MM.1S (cell line): Measurements from ENCODE around the gene PTPRG.

ENCODE experiments used
- EZH2phosphoT487 ChIP-seq: fragments of 300-600 bp; sonication (generic); IDR thresholded peaks from 2 replicates; pipeline ENCODE4 v1.6.1; 2018; ENCODE audit warnings: antibody characterized with exemption, low read length
- TF ChIP-seq, protein P1 (sequence below): fragments of 300-600 bp; sonication (generic); IDR thresholded peaks from 2 replicates; pipeline ENCODE4 v1.5.1; 2016; ENCODE audit warnings: antibody characterized with exemption, low read length, mixed read lengths

DNA sequence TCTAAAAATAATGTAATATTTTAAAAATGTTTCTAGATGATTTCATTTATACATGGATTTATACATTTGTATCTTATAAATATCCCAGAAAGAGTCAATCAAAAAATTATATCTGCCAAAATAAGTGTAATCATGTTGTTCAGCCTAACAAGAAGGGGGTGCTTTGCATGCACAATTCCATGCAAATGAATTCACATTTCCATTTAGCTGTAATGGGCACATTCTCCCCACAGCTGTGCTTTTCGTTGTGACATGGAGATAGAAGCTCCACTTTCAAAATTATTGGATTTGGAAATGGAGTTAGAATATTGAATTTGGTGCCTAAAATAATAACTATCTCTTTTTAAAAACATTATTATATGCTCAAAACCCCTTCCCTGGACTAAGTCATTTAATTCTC is 270.6 kb downstream of the PTPRG start:
- no peak for TF ChIP-seq EZH2phosphoT487
- TF ChIP-seq, protein P1, sequence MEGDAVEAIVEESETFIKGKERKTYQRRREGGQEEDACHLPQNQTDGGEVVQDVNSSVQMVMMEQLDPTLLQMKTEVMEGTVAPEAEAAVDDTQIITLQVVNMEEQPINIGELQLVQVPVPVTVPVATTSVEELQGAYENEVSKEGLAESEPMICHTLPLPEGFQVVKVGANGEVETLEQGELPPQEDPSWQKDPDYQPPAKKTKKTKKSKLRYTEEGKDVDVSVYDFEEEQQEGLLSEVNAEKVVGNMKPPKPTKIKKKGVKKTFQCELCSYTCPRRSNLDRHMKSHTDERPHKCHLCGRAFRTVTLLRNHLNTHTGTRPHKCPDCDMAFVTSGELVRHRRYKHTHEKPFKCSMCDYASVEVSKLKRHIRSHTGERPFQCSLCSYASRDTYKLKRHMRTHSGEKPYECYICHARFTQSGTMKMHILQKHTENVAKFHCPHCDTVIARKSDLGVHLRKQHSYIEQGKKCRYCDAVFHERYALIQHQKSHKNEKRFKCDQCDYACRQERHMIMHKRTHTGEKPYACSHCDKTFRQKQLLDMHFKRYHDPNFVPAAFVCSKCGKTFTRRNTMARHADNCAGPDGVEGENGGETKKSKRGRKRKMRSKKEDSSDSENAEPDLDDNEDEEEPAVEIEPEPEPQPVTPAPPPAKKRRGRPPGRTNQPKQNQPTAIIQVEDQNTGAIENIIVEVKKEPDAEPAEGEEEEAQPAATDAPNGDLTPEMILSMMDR, result no peak
